Psoas muscle (tissue), 8 donors: Measurements from ENCODE around the gene C11orf52. TPM values are rescaled to one million over a fixed set of nuclear protein-coding genes. Genes with fewer than 3 reads are reported as not detected.

Experiments used
- ATAC-seq, 4 donors: fragments of 200-7000 bp; cut with Tn5 transposase; one replicate each; pipeline ENCODE4 v1.9.1; 2020; ENCODE audit warnings: moderate library complexity in 3 of 4, mild to moderate bottlenecking in 2 of 4
- DNase-seq, 2 donors: peaks; one replicate each; pipeline ENCODE4 v3.0.0-alpha.2; 2020
- H3K27ac ChIP-seq: fragments of 200-600 bp; one replicate; pipeline ENCODE4 v1.8.0; 2022
- H3K27me3 ChIP-seq, 3 donors: fragments of 200-600 bp in 1 of 3; one replicate each; pipeline versions ENCODE4 v1.6.1 to v1.8.0; 2013 to 2022; ENCODE audit warnings: low read length in 2 of 3, mild to moderate bottlenecking in 2 of 3, moderate library complexity in 1 of 3; ENCODE audit not compliant: insufficient read depth in 3 of 3
- H3K36me3 ChIP-seq, 2 donors: fragments of 200-600 bp in 1 of 2; one replicate each; pipeline versions ENCODE4 v1.6.1 to v1.8.0; 2013 to 2022; ENCODE audit warnings: low read depth in 1 of 2, mild to moderate bottlenecking in 1 of 2, moderate library complexity in 1 of 2; ENCODE audit not compliant: insufficient read depth in 1 of 2
- H3K4me1 ChIP-seq: fragments of 200-600 bp; one replicate; pipeline ENCODE4 v1.8.0; 2022
- H3K4me3 ChIP-seq: fragments of 200-600 bp; one replicate; pipeline ENCODE4 v1.8.0; 2022; ENCODE audit warnings: mild to moderate bottlenecking
- H3K9me3 ChIP-seq: fragments of 200-600 bp; one replicate; pipeline ENCODE4 v1.8.0; 2022
- CTCF ChIP-seq: fragments of 200-600 bp; IDR thresholded peaks from one replicate; pipeline ENCODE4 v1.8.0; 2022; ENCODE audit warnings: antibody characterized with exemption
- WGBS, 3 donors: extraction: QIAGEN DNeasy Blood & Tissue Kit; methylation state at CpG; one replicate each; pipeline versions ENCODE4 v1.1.6 to v1.1.7; 2013; 5-methylcytosine and 5-hydroxymethylcytosine counted together
- intact Hi-C, 2 donors: fragments of 100-400 bp; cut with DNase I; formaldehyde crosslinking; loops; one replicate each; pipeline versions ENCODE4 v1.11.0 to v1.14.2; 2022
- polyA plus RNA-seq, 3 donors: library from polyadenylated mRNA; stranded (reverse); fragments of 200-250 nt; gene quantifications; one replicate each; pipeline ENCODE4 v1.2.3, GENCODE V29; 2013
- total RNA-seq, 4 donors: library from RNA; stranded (reverse); fragmentation: NEBNext Ultra II Directional in 2 of 4; extraction: Animal tissue kit (Norgen Biotek cat#: 25700) in 2 of 4; gene quantifications; one replicate each; pipeline versions ENCODE4 v1.2.1 to v1.2.4, GENCODE V29; 2021 to 2023
- donor health status: healthy with polysubstance abuse.
- donor health status: DM: no; HTN: no; CAD: no; lungs with moderate emphysema.
- donor health status: Bipolar disorder and iron deficiency.
- donor health status: healthy.
- donor health status: DM: yes; HTN: yes; CAD: no.
- donor health status: DM: no; HTN: no; CAD: no.
- donor health status: DM: no; HTN: no; CAD: no.
- donor health status: DM: yes; HTN: yes; CAD: no.

Gene C11orf52
- total and polyA plus RNA-seq, 7 donors: 1.0 to 24.5 (median 7.0) TPM

DNA sequence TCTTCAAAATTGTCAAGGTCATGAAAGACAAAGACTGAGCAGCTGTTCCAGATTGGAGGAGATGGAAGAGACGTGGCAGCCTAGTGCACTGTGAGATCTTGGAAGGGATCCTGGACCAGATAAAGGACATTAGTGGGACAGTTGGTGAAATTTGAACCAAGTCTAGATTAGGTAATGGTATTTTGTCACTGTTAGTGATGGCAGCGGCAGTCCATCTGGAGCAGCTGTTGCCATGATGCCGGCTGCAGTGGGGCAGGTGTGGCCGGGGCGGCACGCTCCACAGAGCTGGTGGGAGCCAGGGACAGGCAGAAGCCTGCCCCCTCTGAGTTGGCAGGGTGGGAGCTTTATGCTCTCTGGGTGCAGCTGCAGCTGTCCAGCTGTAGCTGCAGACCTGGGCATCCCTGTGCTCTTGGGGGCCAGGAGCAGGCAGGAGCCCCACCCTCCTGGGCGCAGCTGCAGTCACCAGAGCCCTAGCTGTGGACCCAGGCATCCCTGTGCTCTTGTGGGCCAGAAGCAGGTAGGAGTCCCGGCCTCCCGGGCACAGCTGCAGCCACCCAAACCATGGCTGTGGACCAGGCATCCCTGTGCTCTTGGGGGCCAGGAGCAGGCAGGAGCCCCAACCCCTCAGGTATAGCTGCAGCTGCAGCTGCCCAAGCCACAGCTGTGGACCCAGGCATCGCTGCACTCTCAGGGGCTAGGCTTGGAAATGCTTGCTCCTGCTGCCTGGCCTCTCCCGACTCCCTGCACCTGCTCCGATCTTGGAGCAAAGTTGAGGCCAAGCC is 39.1 kb downstream of the C11orf52 start:
- WGBS, 3 donors: 32 to 44% (median 37%) methylated on average over 11 to 12 of the region's 12 CpGs
- peak overlapping the region; percentile 65 for H3K27ac ChIP-seq
- intact Hi-C loops: loop anchor here in 1 of 2 donors (2.0 kb wide), 1 partner anchor 15 kb away; no protein-coding TSS in a partner anchor

DNA sequence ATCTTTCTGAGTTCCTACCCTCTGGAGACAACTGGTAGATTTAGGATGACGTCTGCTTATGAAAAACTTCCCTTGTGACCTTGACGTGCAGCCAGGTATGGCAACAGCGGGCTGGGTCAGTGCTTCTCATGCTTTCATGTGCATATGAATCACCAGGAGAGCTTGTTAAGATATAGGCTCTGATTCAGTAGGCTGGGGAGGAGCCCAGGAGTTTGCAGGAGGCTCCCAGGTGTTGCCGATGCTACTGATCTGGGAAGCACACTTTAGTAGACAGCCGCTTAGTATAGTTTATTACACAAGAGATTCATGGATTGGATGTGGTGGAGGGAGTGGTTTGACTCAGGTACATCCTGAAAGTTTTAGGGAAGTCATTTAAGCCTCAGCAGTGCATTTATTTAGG is 42.2 kb downstream of the C11orf52 start:
- no peak overlapping the region for H3K4me3 ChIP-seq
- peak overlapping the region; percentile 73 for H3K27ac ChIP-seq
- WGBS, 3 donors: 56 to 59% (median 58%) methylated on average over 5 of the region's 5 CpGs
- peaks cover 0 to 7% of the 10 kb centered on the region in 2 donors for H3K36me3 ChIP-seq
- TF ChIP-seq CTCF: no peak
- H3K9me3 ChIP-seq: no peaks in the 10 kb centered on the region
- DNase-seq (peak; percentile 57 to 79), ATAC-seq (peak; percentile 78 to 87 (median 85))
- intact Hi-C loops: no loop called here
- H3K4me1 ChIP-seq: peaks cover 20% of the 10 kb centered on the region
- no peaks in the 10 kb centered on the region for H3K27me3 ChIP-seq

More for the DNA sequence above, 39.1 kb downstream of the C11orf52 start:
- DNase-seq (peak; percentile 62 to 86), ATAC-seq (peak; percentile 92 to 94 (median 93))
- H3K9me3 ChIP-seq: no peaks in the 10 kb centered on the region
- H3K36me3 ChIP-seq: no peaks in the 10 kb centered on the region
- no peak overlapping the region for H3K4me3 ChIP-seq
- TF ChIP-seq CTCF: no peak
- H3K4me1 ChIP-seq: peaks cover 24% of the 10 kb centered on the region
- H3K27me3 ChIP-seq: no peaks in the 10 kb centered on the region

GRCh38 chr11:111961389-111962300 is 42.9 kb downstream of the C11orf52 start:
- ATAC-seq: no peak
- peaks cover 0 to 7% of the 10 kb centered on the region in 2 donors for H3K36me3 ChIP-seq
- no peak overlapping the region for H3K4me3 ChIP-seq
- H3K9me3 ChIP-seq: no peaks in the 10 kb centered on the region
- 77 to 82% (median 82%) methylated on average over 6 of the region's 6 CpGs for WGBS, 3 donors
- no peak for DNase-seq
- no peaks in the 10 kb centered on the region for H3K27me3 ChIP-seq
- intact Hi-C loops: no loop called here
- H3K27ac ChIP-seq: peak overlapping the region; percentile 73
- no peak for TF ChIP-seq CTCF
- peaks cover 20% of the 10 kb centered on the region for H3K4me1 ChIP-seq

- intact Hi-C loops: no loop called here
- no peak for TF ChIP-seq CTCF
- ATAC-seq: no peak
- H3K36me3 ChIP-seq: peaks cover 0 to 10% of the 10 kb centered on the region in 2 donors
- no peaks in the 10 kb centered on the region for H3K27me3 ChIP-seq
- no peak overlapping the region for H3K4me3 ChIP-seq
- DNase-seq: no peak
- WGBS, 3 donors: 73 to 79% (median 74%) methylated on average over 5 of the region's 5 CpGs
- peaks cover 8% of the 10 kb centered on the region for H3K4me1 ChIP-seq
- H3K9me3 ChIP-seq: no peaks in the 10 kb centered on the region
- H3K27ac ChIP-seq: no peak overlapping the region
These were observed 45.2 kb downstream of the C11orf52 start for GRCh38 chr11:111963931-111964340.
